ENCODE data around the gene SP4. TPM values are rescaled to one million over a fixed set of nuclear protein-coding genes. Genes with fewer than 3 reads are reported as not detected.

SP4 gene
- total and polyA plus RNA-seq, 2 donors (not counting 3 experiments of a cell fraction or from before 2014, with no cell fraction given): 3.3 to 8.8 TPM

DNA sequence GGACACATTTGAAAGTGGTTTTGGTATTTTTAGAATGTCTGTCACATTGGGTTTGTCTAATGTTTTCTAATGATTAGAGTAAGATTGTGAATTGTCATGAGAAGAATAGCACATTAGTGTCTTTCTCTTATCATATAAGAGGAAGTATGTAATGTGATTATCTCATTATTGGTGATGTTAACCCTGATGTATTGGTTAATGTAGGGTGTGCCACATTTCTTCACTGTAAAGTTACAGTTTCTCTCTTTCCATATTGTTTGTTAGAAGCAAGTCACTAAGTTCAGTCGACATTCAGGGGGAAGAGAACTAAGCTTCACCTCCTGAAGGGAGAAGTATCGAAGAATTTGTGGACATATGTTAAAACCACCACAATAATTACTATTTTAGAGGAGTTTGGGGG, 58.6 kb downstream of the SP4 start:
- DNase-seq (ENCODE audit: low read depth, low spot score): no peak
- no TSS peak for BruUV-seq (replicated peaks)
- Histone ChIP-seq H3K36me3 (ENCODE audit: control insufficient read depth in 2 of 2, extremely low read depth in 1 of 2, insufficient read depth in 2 of 2, low read length in 2 of 2) (peaks cover 0 to 5% of the 10 kb centered on the region in 2 experiments), H3K27ac (ENCODE audit: insufficient read depth, low read depth, low read length) (no peak overlapping the region), H4K20me1 (replicated peaks; ENCODE audit: control insufficient read depth, extremely low read depth, insufficient read depth, low read length) (no peaks in the 10 kb centered on the region), H3K9ac (replicated peaks; ENCODE audit: extremely low read depth, insufficient read depth, low read length) (no peak overlapping the region), H3K4me1 (ENCODE audit: control insufficient read depth, extremely low read depth, insufficient read depth, low read length) (no peaks in the 10 kb centered on the region), H3K79me2 (ENCODE audit: control insufficient read depth, insufficient read depth, low read length) (no peaks in the 10 kb centered on the region), H2AFZ (ENCODE audit: low read depth, low read length) (no peak overlapping the region), H3K9me3 (replicated peaks; ENCODE audit: control insufficient read depth, insufficient read depth, low read length) (no peaks in the 10 kb centered on the region), H3K4me3 (replicated peaks in 1 of 3; ENCODE audit: insufficient read depth in 1 of 3, low read depth in 1 of 3, low read length in 3 of 3) (no peak overlapping the region), H3K4me2 (ENCODE audit: insufficient read depth, low read length) (no peak overlapping the region), H3K9me1 (replicated peaks; ENCODE audit: control insufficient read depth, extremely low read depth, insufficient read depth, low read length) (no peaks in the 10 kb centered on the region), H3K27me3 (ENCODE audit: control insufficient read depth in 2 of 2, insufficient read depth in 2 of 2, low read length in 2 of 2) (no peaks in the 10 kb centered on the region)
- intact Hi-C loops (cut with micrococcal nuclease): no loop called here
- ChIA-PET POLR2A (no interaction called here), CTCF (no interaction called here)
- FAIRE-seq: no peak
- dilution Hi-C loops (cut with MboI; ENCODE audit: extremely low pct_ligation_motif_present, low sequenced_read_pairs): no loop called here
- TF ChIP-seq EZH2 (IDR thresholded peaks at IDR 0.05; ENCODE audit: borderline replicate concordance, low read depth, low read length, severe bottlenecking) (no peak), MYC (IDR thresholded peaks at IDR 0.05; ENCODE audit: low read depth, low read length) (no peak), JUN (IDR thresholded peaks at IDR 0.05; ENCODE audit: borderline replicate concordance, insufficient read depth, insufficient read length, low read depth) (no peak), FOS (IDR thresholded peaks at IDR 0.05; ENCODE audit: borderline replicate concordance, insufficient read depth, low read length) (no peak), POLR2AphosphoS5 (IDR thresholded peaks at IDR 0.05; ENCODE audit: insufficient read depth, low read depth, low read length) (no peak), GATA2 (IDR thresholded peaks at IDR 0.05; ENCODE audit: insufficient read depth, insufficient read length, low read depth, low read length) (no peak), POLR2A (IDR thresholded peaks at IDR 0.05; ENCODE audit: low read depth, low read length) (no peak)
- TF ChIP-seq, protein P1, sequence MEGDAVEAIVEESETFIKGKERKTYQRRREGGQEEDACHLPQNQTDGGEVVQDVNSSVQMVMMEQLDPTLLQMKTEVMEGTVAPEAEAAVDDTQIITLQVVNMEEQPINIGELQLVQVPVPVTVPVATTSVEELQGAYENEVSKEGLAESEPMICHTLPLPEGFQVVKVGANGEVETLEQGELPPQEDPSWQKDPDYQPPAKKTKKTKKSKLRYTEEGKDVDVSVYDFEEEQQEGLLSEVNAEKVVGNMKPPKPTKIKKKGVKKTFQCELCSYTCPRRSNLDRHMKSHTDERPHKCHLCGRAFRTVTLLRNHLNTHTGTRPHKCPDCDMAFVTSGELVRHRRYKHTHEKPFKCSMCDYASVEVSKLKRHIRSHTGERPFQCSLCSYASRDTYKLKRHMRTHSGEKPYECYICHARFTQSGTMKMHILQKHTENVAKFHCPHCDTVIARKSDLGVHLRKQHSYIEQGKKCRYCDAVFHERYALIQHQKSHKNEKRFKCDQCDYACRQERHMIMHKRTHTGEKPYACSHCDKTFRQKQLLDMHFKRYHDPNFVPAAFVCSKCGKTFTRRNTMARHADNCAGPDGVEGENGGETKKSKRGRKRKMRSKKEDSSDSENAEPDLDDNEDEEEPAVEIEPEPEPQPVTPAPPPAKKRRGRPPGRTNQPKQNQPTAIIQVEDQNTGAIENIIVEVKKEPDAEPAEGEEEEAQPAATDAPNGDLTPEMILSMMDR (IDR thresholded peaks at IDR 0.05; ENCODE audit: extremely low read depth in 1 of 2, insufficient read depth in 1 of 2, low read depth in 1 of 2, low read length in 2 of 2): no peak
- TF ChIP-seq, protein P2, sequence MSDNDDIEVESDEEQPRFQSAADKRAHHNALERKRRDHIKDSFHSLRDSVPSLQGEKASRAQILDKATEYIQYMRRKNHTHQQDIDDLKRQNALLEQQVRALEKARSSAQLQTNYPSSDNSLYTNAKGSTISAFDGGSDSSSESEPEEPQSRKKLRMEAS (IDR thresholded peaks at IDR 0.05; ENCODE audit: insufficient read depth, insufficient read length): no peak
